Spleen (tissue), 7 donors: ENCODE measurements around the gene PTPRM.

Experiments
- POLR2A ChIP-seq, 3 donors: fragments of 450-650 bp; IDR thresholded peaks; one replicate each; pipeline ENCODE4 v1.5.1; 2017; ENCODE audit warnings: antibody characterized with exemption in 3 of 3, mild to moderate bottlenecking in 1 of 3
- TF ChIP-seq, protein P1 (sequence below), 11 experiments: fragments of 200-600 bp in 7 of 11; fragments of 450-650 bp in 4 of 11; sonication (generic) in 4 of 11; IDR thresholded peaks in 8 of 11; conservative IDR thresholded peaks in 3 of 11; 1 replicate in 7 of 11; 2 replicates in 4 of 11; pipeline versions ENCODE4 v1.4.0 to v1.8.0; 2016 to 2021; ENCODE audit warnings: antibody characterized with exemption in 11 of 11, inconsistent platforms in 4 of 11, mild to moderate bottlenecking in 1 of 11
- donor health status: DM: no; HTN: no; CAD: no; lungs with moderate emphysema.
- donor health status: DM: no; HTN: no; CAD: no.
- donor health status: DM: no; HTN: no; CAD: no.

DNA sequence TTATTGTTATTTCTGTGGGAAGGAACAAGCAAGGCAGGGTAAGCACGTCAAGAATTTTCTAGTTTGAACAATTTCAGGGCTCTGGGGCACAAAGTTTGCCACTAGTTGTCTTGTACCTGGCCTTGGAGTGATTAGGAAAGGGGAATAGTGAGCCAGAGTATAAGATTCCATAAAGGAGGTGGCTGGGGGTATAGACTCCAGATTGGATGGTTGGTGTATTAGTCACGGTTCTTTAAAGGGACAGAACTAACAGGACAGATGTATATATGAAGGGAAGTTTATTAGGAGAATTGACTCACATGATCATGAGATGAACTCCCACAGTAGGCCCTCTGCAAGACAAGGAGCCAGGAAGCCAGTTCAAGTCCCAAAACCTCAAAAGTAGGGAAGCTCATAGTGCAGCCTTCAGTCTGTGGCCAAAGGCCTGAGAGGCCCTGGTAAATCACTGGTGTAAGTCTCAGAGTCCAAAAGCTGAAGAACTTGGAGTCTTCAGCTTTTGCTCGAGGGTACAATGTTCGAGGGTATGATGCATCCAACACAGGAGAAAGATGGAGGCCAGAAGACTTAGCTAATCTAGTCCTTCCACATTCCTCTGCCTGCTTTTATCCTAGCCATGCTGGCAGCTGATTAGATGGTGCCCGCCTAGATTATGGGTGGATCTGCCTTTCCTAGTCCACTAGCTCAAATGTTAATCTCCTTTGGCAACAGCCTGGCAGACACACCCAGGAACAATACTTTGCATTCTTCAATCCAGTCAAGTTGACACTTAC is 31.5 kb upstream of the PTPRM start:
- TF ChIP-seq, protein P1, sequence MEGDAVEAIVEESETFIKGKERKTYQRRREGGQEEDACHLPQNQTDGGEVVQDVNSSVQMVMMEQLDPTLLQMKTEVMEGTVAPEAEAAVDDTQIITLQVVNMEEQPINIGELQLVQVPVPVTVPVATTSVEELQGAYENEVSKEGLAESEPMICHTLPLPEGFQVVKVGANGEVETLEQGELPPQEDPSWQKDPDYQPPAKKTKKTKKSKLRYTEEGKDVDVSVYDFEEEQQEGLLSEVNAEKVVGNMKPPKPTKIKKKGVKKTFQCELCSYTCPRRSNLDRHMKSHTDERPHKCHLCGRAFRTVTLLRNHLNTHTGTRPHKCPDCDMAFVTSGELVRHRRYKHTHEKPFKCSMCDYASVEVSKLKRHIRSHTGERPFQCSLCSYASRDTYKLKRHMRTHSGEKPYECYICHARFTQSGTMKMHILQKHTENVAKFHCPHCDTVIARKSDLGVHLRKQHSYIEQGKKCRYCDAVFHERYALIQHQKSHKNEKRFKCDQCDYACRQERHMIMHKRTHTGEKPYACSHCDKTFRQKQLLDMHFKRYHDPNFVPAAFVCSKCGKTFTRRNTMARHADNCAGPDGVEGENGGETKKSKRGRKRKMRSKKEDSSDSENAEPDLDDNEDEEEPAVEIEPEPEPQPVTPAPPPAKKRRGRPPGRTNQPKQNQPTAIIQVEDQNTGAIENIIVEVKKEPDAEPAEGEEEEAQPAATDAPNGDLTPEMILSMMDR (IDR thresholded peaks at IDR 0.05 in 8 of 11, conservative IDR thresholded peaks at IDR 0.05 in 3 of 11) = no peak
- TF ChIP-seq POLR2A (IDR thresholded peaks at IDR 0.05) = no peak
